ENCODE data around the gene RGS14. TPM values are rescaled to one million over a fixed set of nuclear protein-coding genes. Genes with fewer than 3 reads are reported as not detected.

RGS14 gene
- total RNA-seq, 4 donors from 2014 or later = 19.4 to 41.0 (median 23.3) TPM

DNA sequence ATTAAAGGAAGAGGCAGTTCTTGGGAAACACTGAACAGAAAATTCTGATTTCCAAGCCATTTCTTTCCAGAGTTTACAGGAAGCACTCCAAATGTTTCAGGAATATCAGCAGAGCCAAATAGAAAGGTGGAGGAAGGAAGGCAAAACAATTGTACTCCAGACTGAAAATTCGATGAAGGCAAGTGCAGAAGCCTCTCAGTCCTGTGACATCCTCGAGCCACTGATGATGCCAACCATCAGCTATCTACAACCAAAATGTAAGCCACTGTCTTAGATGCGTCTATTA is 8.4 kb upstream of the RGS14 start:
- Histone ChIP-seq H3K4me1 (peaks cover 4 to 22% (median 13%) of the 10 kb centered on the region in 4 donors), H3K4me3 (no peak overlapping the region), H3K27me3 (no peaks in the 10 kb centered on the region), H3K36me3 (peaks cover 0 to 29% (median 0%) of the 10 kb centered on the region in 3 donors), H3K27ac (no peak overlapping the region), H3K9me3 (no peaks in the 10 kb centered on the region)
- TF ChIP-seq POLR2A (IDR thresholded peaks at IDR 0.05) = no peak
- TF ChIP-seq, protein P1, sequence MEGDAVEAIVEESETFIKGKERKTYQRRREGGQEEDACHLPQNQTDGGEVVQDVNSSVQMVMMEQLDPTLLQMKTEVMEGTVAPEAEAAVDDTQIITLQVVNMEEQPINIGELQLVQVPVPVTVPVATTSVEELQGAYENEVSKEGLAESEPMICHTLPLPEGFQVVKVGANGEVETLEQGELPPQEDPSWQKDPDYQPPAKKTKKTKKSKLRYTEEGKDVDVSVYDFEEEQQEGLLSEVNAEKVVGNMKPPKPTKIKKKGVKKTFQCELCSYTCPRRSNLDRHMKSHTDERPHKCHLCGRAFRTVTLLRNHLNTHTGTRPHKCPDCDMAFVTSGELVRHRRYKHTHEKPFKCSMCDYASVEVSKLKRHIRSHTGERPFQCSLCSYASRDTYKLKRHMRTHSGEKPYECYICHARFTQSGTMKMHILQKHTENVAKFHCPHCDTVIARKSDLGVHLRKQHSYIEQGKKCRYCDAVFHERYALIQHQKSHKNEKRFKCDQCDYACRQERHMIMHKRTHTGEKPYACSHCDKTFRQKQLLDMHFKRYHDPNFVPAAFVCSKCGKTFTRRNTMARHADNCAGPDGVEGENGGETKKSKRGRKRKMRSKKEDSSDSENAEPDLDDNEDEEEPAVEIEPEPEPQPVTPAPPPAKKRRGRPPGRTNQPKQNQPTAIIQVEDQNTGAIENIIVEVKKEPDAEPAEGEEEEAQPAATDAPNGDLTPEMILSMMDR (IDR thresholded peaks at IDR 0.05) = no peak
- DNase-seq = no peak

DNA sequence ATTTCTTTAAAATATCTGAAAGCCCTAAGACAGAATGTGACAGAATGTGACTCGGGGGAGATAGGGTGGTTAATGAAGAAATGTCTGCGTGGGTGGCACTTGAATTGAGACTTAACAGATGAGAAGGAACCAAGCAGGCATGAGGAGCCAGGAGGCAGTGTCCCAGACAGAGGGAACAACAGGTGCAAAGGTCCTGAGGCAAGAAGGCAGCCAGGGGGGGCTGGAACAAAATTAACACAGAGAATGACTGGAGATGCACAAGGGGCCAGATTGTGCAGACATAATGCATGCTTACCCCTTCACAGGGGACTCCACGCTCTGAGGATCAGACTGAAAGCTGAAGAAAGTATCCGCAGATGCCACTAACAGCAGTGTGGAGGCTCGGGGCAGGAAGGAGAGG is 8.0 kb upstream of the RGS14 start:
- Histone ChIP-seq H3K27ac (no peak overlapping the region), H3K4me3 (peak overlapping the region in 2 of 4 donors; percentile 73 to 86)
- DNase-seq = no peak

DNA sequence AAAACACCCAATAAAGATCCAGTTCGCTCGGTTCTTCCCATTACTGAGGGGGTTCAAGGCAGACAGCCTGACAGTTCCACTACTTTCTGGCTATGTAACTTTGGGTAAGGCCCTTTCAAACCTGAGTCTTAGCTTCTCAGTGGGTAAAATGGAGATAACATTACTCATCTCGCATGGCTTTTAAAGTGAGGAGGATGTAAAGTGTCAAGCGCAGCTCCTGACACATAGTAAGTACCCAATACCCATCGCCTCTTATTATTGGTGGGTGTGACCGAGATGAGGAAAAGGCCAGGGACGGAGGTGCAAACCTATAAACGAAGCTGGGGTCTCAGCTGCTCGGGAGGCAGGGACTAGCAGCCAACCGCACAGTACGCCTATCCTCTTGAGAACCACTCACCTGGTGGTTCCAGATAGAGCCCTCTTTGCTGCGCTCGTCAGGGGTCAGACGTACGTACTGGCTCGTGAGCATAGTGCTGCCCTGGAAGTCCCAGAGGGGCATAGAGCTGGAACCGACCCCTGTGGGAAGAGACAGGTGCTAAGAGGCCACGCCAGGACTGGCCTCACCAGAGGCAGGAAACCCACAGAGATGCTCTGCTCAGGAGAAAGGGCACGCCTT is 6.8 kb upstream of the RGS14 start:
- DNase-seq = no peak
- H3K27me3 ChIP-seq = no peaks in the 10 kb centered on the region
- TF ChIP-seq, protein P1 (IDR thresholded peaks at IDR 0.05) = no peak
- TF ChIP-seq POLR2A (IDR thresholded peaks at IDR 0.05) = no peak
- H3K4me1 ChIP-seq = peaks cover 4 to 22% (median 13%) of the 10 kb centered on the region in 4 donors
- peaks cover 0 to 28% (median 0%) of the 10 kb centered on the region in 3 donors for H3K36me3 ChIP-seq
- no peaks in the 10 kb centered on the region for H3K9me3 ChIP-seq
- peak overlapping the region; percentile 91 to 95 (median 94) for H3K27ac ChIP-seq
- H3K4me3 ChIP-seq = peak overlapping the region; percentile 65 to 88 (median 80)

More for the DNA sequence above, 8.0 kb upstream of the RGS14 start:
- Histone ChIP-seq H3K9me3 (no peaks in the 10 kb centered on the region), H3K4me1 (peaks cover 4 to 22% (median 13%) of the 10 kb centered on the region in 4 donors), H3K27me3 (no peaks in the 10 kb centered on the region), H3K36me3 (peaks cover 0 to 29% (median 0%) of the 10 kb centered on the region in 3 donors)
- no peak for TF ChIP-seq POLR2A (IDR thresholded peaks at IDR 0.05)
- TF ChIP-seq, protein P1 (IDR thresholded peaks at IDR 0.05) = no peak

DNA sequence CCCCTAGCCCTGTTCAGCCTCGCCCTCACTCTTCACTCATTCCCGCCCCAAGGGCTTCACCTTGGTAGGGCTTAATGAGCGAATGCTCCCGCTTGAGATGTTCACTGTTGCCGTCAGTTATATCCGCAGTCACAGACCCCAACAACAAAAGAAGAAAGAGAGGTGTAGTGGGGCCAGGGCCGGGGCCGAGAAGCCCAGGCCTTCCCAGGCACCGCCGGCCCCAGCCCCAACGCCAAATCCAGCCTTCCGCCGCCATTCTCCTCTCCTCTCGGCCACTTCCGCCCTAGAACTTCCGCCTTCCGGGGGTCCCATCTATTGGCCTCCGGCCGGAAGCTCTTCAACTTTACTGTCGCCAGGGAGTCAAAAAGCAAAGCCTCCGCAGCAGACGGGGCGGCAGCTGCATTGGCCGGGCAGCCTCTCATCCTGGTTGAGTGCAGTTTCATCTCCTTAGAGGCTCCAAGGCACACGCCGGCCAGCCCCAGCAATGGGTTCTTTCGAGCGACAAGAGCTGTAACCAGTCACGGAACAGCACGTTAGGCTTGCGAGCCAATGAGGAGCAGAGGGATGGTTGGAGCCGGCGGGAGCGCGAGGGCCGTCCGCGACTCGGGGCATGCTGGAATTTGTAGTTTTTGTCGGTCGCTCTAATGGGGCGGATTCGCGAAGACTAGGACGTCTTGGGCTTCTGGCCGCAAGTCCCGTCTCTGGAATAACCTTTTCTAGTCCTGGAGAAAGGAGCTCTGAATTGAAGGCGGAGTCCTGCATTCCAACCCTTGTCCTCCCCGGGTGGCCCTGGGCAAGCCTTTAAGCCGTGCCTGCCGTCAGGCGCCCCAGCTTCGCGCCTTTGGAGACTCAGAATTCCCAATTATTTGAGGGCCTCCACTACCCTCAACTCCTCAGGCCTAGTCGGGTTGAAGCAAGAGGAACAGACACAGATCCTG is 6.1 kb upstream of the RGS14 start, which contains the start of gene LMAN2:
Gene LMAN2 (minus strand): TSS at position 277 of the 938 bp plus-strand sequence. CDS start 21 bp downstream, at position 256.
- Histone ChIP-seq H3K4me1 (peaks cover 4 to 25% (median 13%) of the 10 kb centered on the region in 4 donors), H3K4me3 (peak within 1 kb of the TSS; percentile 65 to 88 (median 80)), H3K9me3 (no peaks in the 10 kb centered on the region), H3K36me3 (peaks cover 0 to 23% (median 0%) of the 10 kb centered on the region in 3 donors), H3K27me3 (no peaks in the 10 kb centered on the region), H3K27ac (peak within 1 kb of the TSS; percentile 91 to 95 (median 94))
- DNase-seq = peak; percentile 91 to 97 (median 93)
- TF ChIP-seq, protein P1 (IDR thresholded peaks at IDR 0.05) = no peak
- TF ChIP-seq POLR2A (IDR thresholded peaks at IDR 0.05) = peak; percentile 59 to 72

DNA sequence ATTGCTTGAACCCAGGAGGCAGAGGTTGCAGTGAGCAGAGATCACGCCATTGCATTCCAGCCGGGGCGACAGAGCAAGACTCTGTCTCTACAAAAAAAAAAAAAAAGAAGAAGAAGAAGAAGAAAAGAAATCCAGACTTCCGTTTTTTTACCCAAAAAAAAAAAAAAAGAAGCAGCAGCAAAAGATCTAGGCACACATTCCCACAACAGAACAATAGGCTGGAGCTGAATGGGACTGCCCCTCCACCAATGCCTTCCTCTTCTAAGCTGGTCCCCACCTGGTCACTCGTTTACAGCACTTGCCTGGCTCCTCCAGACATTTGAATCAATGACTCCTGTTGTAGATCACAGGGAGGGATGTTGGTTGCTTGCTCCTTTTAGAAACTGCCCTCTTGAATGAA is 4.6 kb upstream of the RGS14 start:
- Histone ChIP-seq H3K27ac (no peak overlapping the region), H3K4me3 (no peak overlapping the region), H3K4me1 (peaks cover 4 to 38% (median 20%) of the 10 kb centered on the region in 4 donors), H3K9me3 (no peaks in the 10 kb centered on the region), H3K36me3 (peaks cover 0 to 9% (median 0%) of the 10 kb centered on the region in 3 donors), H3K27me3 (no peaks in the 10 kb centered on the region)
- no peak for TF ChIP-seq POLR2A (IDR thresholded peaks at IDR 0.05)
- TF ChIP-seq, protein P1 (IDR thresholded peaks at IDR 0.05) = no peak
- no peak for DNase-seq
